GM23338 (cell line): ENCODE results near the gene TAF3. TPM values are rescaled to one million over a fixed set of nuclear protein-coding genes. Genes with fewer than 3 reads are reported as not detected.

ENCODE experiments used
- ATAC-seq: fragments of 200-7000 bp; cut with Tn5 transposase; 3 replicates; pipeline ENCODE4 v1.9.1; 2020
- DNase-seq: peaks from one replicate; pipeline ENCODE4 v3.0.0-alpha.2; 2015; ENCODE audit warnings: low spot score
- H2AFZ ChIP-seq: fragments of 200-600 bp; sonication (generic); 2 replicates; pipeline ENCODE4 v1.8.0; 2016; ENCODE audit warnings: antibody characterized with exemption, mild to moderate bottlenecking, moderate library complexity
- H3F3A ChIP-seq: fragments of 200-600 bp; sonication (generic); replicated peaks from 2 replicates; pipeline ENCODE4 v1.8.0; 2017; ENCODE audit warnings: antibody characterized with exemption, mixed run types, low read depth
- H3K27ac ChIP-seq: fragments of 200-600 bp; sonication (generic); 2 replicates; pipeline ENCODE4 v1.6.1; 2016; ENCODE audit warnings: low read depth
- H3K27me3 ChIP-seq: fragments of 200-600 bp; sonication (generic); 2 replicates; pipeline ENCODE4 v1.8.0; 2016; ENCODE audit warnings: mild to moderate bottlenecking, mixed run types, moderate library complexity; ENCODE audit not compliant: insufficient read depth
- H3K36me3 ChIP-seq: fragments of 200-600 bp; sonication (generic); 2 replicates; pipeline ENCODE4 v1.8.0; 2016; ENCODE audit warnings: mild to moderate bottlenecking; ENCODE audit not compliant: insufficient read depth
- H3K4me1 ChIP-seq: fragments of 200-600 bp; sonication (generic); 2 replicates; pipeline ENCODE4 v1.8.0; 2016; ENCODE audit warnings: mild to moderate bottlenecking, moderate library complexity; ENCODE audit not compliant: insufficient read depth
- H3K4me2 ChIP-seq: fragments of 200-600 bp; sonication (generic); 2 replicates; pipeline ENCODE4 v1.7.1; 2017; ENCODE audit warnings: mixed run types
- H3K4me3 ChIP-seq: fragments of 200-600 bp; sonication (generic); 2 replicates; pipeline ENCODE4 v1.6.1; 2016; ENCODE audit warnings: mixed run types
- H3K79me2 ChIP-seq: fragments of 200-600 bp; sonication (generic); replicated peaks from 2 replicates; pipeline ENCODE4 v1.8.0; 2017; ENCODE audit warnings: mild to moderate bottlenecking; ENCODE audit not compliant: insufficient read depth
- H3K9me2 ChIP-seq: fragments of 200-600 bp; sonication (generic); 2 replicates; pipeline ENCODE4 v1.8.0; 2017; ENCODE audit not compliant: insufficient read depth
- H4K20me1 ChIP-seq: fragments of 200-600 bp; sonication (generic); replicated peaks from 2 replicates; pipeline ENCODE4 v1.8.0; 2017; ENCODE audit warnings: mild to moderate bottlenecking; ENCODE audit not compliant: insufficient read depth
- H3K27ac Mint-ChIP-seq: 2 replicates; pipeline ENCODE4 v1.8.0; 2020; ENCODE audit warnings: inconsistent platforms, mild to moderate bottlenecking, moderate library complexity, mixed read lengths
- H3K27me3 Mint-ChIP-seq: 3 replicates; pipeline ENCODE4 v1.8.0; 2022; ENCODE audit warnings: low read depth, mild to moderate bottlenecking, moderate library complexity, mixed read lengths, inconsistent platforms; ENCODE audit not compliant: insufficient read depth, poor library complexity
- H3K36me3 Mint-ChIP-seq: 3 replicates; pipeline ENCODE4 v1.8.0; 2021; ENCODE audit warnings: low read depth, mild to moderate bottlenecking, inconsistent platforms, moderate library complexity, mixed read lengths
- H3K4me1 Mint-ChIP-seq: 3 replicates; pipeline ENCODE4 v1.8.0; 2020; ENCODE audit warnings: mild to moderate bottlenecking, inconsistent platforms, mixed read lengths
- H3K4me3 Mint-ChIP-seq: 3 replicates; pipeline ENCODE4 v1.8.0; 2021; ENCODE audit warnings: moderate library complexity, mild to moderate bottlenecking, inconsistent platforms, mixed read lengths
- H3K9me3 Mint-ChIP-seq: 3 replicates; pipeline ENCODE4 v1.8.0; 2020; ENCODE audit warnings: moderate library complexity, mild to moderate bottlenecking, inconsistent platforms, mixed read lengths
- ETS1 ChIP-seq: IDR thresholded peaks from 2 replicates; pipeline ENCODE4 v1.6.1; 2016; ENCODE audit warnings: antibody characterized with exemption
- EZH2 ChIP-seq: fragments of 200-600 bp; sonication (generic); IDR thresholded peaks from one replicate; pipeline ENCODE4 v1.8.0; 2017; ENCODE audit warnings: antibody characterized with exemption, mild to moderate bottlenecking, low read depth; ENCODE audit not compliant: unreplicated experiment
- EZH2phosphoT487 ChIP-seq: fragments of 200-600 bp; sonication (generic); IDR thresholded peaks from one replicate; pipeline ENCODE4 v1.8.1; 2018; ENCODE audit warnings: antibody characterized with exemption; ENCODE audit not compliant: unreplicated experiment
- REST ChIP-seq: IDR thresholded peaks from one replicate; pipeline ENCODE4 v1.6.1; 2018; ENCODE audit warnings: antibody characterized with exemption; ENCODE audit not compliant: unreplicated experiment
- STAT1 ChIP-seq: IDR thresholded peaks from one replicate; pipeline ENCODE4 v1.6.1; 2016; ENCODE audit warnings: antibody characterized with exemption; ENCODE audit not compliant: unreplicated experiment
- polyA plus RNA-seq: library from polyadenylated mRNA; unstranded; fragments of >200 nt; fragmentation: Nextera tagmentation; extraction: Ambion mirVana; gene quantifications from 2 replicates; pipeline ENCODE4 v1.2.1, GENCODE V29; 2016
- total RNA-seq: library from RNA; depleted of rRNA; stranded (reverse); fragments of >200 nt; shearing (Covaris generic); gene quantifications from 2 replicates; pipeline ENCODE4 v1.2.3, GENCODE V29; 2014

Gene TAF3
- total and polyA plus RNA-seq, 2 experiments from 2014 or later = 6.4 to 15.2 TPM

GRCh38 chr10:8049865-8050555, 231.7 kb downstream of the TAF3 start:
- no peak overlapping the region for H3K27ac ChIP-seq
- no peak overlapping the region for H3K27ac Mint-ChIP-seq
- H3K36me3 Mint-ChIP-seq = no peaks in the 10 kb centered on the region; the same call in 2 of the 3 replicates
- ATAC-seq (peak; percentile 12), DNase-seq (peak; percentile 79)
- H3K4me3 Mint-ChIP-seq = peak overlapping the region; percentile 66
- peak overlapping the region; percentile 78 for H2AFZ ChIP-seq
- H4K20me1 ChIP-seq = peaks cover 17% of the 10 kb centered on the region; the same call in 1 of the 2 replicates
- peak overlapping the region; percentile 64 for H3K4me3 ChIP-seq
- H3K27me3 Mint-ChIP-seq = peaks cover 91% of the 10 kb centered on the region
- H3K9me3 Mint-ChIP-seq = peaks cover 3% of the 10 kb centered on the region; the same call in 1 of the 3 replicates
- peaks cover 59% of the 10 kb centered on the region for H3K4me1 Mint-ChIP-seq
- TF ChIP-seq REST (no peak), EZH2 (peak; percentile 84), STAT1 (no peak)
- no peaks in the 10 kb centered on the region for H3K9me2 ChIP-seq
- H3F3A ChIP-seq = peaks cover 38% of the 10 kb centered on the region
- peaks cover 97% of the 10 kb centered on the region for H3K27me3 ChIP-seq
- no peaks in the 10 kb centered on the region for H3K36me3 ChIP-seq
- no peaks in the 10 kb centered on the region for H3K79me2 ChIP-seq
- H3K4me1 ChIP-seq = peaks cover 58% of the 10 kb centered on the region
- peak overlapping the region; percentile 90 for H3K4me2 ChIP-seq

- Histone ChIP-seq H3K9me2 (no peaks in the 10 kb centered on the region), H3K79me2 (no peaks in the 10 kb centered on the region), H3K4me2 (peak overlapping the region; percentile 90), H3K27ac (no peak overlapping the region), H3K4me3 (peak overlapping the region; percentile 64), H3K4me1 (peaks cover 53% of the 10 kb centered on the region), H3K36me3 (no peaks in the 10 kb centered on the region), H3F3A (peaks cover 36% of the 10 kb centered on the region), H4K20me1 (peaks cover 14% of the 10 kb centered on the region; the same call in 1 of the 2 replicates), H2AFZ (peak overlapping the region; percentile 78), H3K27me3 (peaks cover 97% of the 10 kb centered on the region)
- Mint-ChIP-seq H3K36me3 (peaks cover 2% of the 10 kb centered on the region; the same call in 1 of the 3 replicates), H3K4me1 (peaks cover 57% of the 10 kb centered on the region), H3K9me3 (peaks cover 3% of the 10 kb centered on the region; the same call in 1 of the 3 replicates), H3K27me3 (peaks cover 91% of the 10 kb centered on the region), H3K4me3 (peak overlapping the region; percentile 66), H3K27ac (no peak overlapping the region)
- ATAC-seq (peak; percentile 5), DNase-seq (peak; percentile 64)
- TF ChIP-seq ETS1 = no peak
- peak; percentile 51 for TF ChIP-seq EZH2phosphoT487
- peak; percentile 86 for TF ChIP-seq EZH2
These were observed 232.3 kb downstream of the TAF3 start for GRCh38 chr10:8050556-8051108.
